HG03025 (cell line): ENCODE data around the gene TMEM269.
"Not testable (repeated sequence)": the region's sequence is repeated elsewhere in the genome, so short reads cannot be mapped to it uniquely, and the experiment has no call there.

ENCODE experiments used
- ATAC-seq: cut with Tn5 transposase; IDR thresholded peaks from one replicate; pipeline ENCODE4 v1.9.1; 2021; ENCODE audit warnings: mild to moderate bottlenecking, moderate library complexity; ENCODE audit not compliant: unreplicated experiment, low FRiP score

TMEM269 gene

DNA sequence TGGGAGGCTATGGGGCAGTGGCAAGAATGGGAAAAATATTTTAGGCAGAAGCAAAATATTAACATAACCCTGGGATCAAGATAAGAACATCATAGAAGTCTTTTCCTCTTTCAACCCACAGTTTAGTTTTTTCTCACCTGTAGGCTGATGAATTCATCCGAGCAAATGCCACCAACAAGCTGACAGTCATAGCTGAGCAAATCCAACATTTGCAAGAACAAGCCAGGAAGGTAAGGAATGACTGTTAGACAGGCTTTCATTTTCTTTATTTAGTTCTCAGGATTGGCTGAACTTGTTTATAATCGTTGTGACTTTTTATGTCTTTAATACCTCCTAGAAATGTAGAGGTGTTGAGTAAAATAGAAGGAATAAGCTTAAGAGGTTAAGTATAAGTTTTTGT is 11.4 kb upstream of the TMEM269 start:
- no peak for ATAC-seq

GRCh38 chr1:42774928-42775526 is 9.8 kb upstream of the TMEM269 start:
- no peak for ATAC-seq

DNA sequence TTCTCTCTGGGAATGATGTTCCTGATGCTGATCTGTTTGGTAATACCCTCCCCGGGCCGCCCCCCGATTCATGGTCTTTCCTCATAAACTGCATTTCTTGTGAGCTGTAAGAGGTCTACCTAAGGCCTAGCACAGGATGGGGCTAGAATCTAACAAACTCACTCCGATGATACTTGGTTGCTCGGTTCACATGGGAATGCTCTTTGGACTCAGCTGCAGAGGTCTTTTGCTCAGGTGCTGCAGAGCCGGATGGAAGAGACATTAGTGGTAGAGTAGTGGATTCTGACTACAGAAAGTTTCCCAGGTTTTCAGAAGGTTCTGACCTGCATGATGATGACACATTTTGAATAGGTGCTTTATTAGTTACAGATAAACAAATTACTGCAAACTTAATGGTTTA is 8.3 kb upstream of the TMEM269 start:
- ATAC-seq: no peak

DNA sequence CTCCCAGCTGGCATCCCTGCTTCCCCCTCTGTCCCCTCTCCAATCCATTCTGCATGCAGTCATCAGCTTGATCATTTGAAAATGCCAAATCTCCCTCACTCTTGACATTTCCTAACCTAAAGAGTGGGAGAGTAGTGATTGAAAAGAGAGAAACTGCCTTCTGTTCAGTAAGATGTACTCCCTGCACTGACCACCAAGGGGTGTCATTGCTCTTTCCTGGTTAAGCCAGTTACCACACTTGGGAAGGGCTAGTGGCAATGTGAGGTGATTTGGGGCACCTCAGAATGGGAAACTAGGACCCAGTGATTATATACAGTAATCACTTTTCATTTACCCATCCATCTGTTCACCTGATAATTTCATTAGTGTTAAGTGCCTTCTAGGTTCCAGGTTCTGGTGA is 6.9 kb upstream of the TMEM269 start:
- no peak for ATAC-seq

DNA sequence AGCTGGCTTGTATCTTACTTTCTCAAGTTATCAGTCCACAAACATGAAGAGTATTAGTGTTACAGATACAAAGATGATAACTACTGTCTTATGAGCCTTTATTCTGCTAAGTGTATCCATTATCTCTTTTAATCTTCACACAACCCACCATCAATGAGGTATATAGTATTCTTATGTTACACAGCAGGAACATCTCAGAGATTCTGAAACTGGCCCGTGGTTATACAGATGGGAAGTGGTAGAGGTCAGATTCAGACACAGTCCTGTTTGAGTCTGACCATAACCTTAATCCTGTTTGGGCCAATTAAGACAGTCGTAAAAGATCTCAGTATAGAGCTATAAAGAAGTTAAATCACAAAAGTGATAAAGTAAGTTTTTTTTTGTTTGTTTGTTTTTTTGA is 5.1 kb upstream of the TMEM269 start:
- ATAC-seq: no peak

DNA sequence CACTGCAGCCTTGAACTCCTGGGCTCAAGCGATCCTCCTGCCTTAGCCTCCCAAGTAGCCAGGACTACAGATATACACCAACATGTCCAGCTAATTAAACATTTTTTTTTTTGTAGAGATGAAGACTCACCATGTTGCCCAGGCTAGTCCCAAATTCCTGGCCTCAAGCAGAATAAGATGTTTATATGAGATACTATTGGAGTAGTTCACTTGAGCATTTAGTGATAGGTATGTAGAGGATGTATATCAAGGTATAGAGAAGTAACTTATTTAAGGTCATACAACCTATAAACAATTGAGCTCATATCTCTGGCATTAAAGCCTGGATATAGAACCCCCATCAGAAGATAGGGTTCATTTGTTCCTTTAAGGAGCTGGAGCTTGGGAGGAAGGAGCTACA is 4.6 kb upstream of the TMEM269 start:
- ATAC-seq: no peak

- ATAC-seq: no peak
Measured at GRCh38 chr1:42783092-42783491, 1.7 kb upstream of the TMEM269 start.

DNA sequence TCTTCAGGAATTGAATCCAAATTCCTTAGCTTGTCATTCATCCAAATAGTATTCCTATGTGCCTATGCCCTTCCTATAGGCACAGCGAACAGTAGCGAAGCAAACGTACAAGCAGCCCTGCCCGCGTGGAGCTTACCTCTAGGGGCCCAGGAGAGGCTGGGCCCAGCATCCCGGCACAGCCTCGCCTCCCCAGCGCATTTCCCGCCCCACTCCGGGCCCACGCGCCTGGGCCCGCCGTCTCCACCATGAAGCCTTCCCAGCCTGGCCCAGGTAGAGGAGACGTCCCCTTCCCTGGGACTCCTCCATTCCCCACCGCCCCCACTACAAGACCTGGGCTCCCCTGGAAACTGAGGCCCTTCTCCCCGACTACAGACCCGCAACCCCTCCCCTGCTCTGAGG is 245 bp upstream of the TMEM269 start:
- no peak for ATAC-seq

DNA sequence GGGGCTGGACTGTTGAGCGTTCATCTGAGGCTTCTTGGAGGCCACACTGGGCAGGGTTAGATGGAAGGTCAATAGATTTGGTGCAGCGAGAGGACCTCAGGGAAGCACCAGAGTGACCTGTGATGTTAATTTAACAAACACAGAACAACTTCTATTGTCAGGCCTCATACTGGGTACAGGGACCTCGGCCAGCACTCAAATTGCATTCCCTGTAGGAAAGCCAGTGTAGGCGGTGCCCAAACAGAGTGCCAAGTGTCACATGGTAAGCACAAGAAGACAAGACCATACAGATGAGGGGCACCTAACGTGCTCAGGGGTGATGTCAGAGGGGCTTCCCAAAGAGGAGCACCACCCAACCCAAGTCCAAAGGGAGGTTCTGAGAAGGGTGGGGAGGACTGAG is 1.3 kb downstream of the TMEM269 start:
- ATAC-seq: no peak

GRCh38 chr1:42788021-42788420 is 3.2 kb downstream of the TMEM269 start:
- ATAC-seq: no peak

DNA sequence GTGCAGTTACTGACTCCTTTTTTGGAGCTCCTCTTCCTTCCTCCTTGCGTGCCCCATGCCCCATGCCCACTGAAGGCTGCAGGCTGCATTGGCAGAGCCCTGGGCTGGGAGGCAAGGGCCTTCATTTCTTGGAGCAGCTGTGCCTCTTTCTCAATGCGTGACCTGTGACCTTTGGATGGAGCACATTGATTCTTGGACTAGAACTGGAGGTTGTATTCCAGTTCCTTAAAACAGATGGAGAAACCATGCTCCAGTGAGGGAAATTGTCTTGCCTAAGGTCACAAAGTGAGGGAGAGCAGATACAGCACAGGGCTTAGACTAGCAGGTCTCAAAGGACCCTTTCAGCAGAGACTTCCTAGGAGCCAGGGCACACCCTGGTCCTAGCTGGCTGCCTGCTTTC is 9.0 kb downstream of the TMEM269 start:
- ATAC-seq: no peak

GRCh38 chr1:42797414-42797813 is 12.6 kb downstream of the TMEM269 start:
- ATAC-seq: no peak

DNA sequence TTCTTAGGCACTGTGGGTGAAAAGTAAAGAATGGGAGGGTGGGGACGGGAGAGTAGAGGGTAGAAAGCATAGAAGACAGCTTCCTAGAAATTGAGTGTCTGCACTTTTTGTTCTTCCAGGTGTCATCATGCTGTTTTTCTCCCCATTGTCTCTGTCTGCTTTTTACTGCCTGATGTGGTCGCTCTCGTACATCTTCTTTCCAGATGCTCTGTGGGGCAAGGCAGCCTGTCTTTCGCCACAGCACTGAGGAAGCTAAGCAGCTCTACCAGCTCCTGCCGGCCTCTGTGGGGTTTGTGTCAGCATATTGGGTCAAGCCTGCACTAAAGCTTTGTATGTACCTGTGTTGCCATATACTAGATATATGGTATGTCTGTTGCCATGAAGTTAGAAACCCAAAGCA is 13.2 kb downstream of the TMEM269 start:
- ATAC-seq: no peak

GRCh38 chr1:42801832-42802473 is 17.2 kb downstream of the TMEM269 start:
- ATAC-seq: no peak

DNA sequence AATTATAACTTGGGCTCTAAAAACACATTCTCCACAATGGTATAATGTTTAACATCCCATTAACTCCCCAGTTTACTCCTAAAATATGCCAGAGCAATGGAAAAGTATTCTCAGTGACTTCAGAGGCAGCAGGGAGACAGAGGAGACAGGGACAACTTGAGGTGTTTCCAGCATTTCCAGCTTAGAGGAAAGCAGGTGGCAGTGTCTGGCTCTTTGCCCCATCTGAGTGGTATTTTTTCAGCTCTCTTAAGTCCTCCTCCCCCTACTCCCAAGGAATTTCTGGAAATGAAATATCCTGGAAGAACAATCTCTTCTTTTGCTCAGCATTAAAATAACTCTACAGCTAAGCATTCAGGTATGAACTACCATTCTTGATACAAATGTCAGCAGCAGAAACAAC is 21.4 kb downstream of the TMEM269 start:
- ATAC-seq: no peak

GRCh38 chr1:42806593-42806992 is 21.8 kb downstream of the TMEM269 start:
- ATAC-seq: no peak

DNA sequence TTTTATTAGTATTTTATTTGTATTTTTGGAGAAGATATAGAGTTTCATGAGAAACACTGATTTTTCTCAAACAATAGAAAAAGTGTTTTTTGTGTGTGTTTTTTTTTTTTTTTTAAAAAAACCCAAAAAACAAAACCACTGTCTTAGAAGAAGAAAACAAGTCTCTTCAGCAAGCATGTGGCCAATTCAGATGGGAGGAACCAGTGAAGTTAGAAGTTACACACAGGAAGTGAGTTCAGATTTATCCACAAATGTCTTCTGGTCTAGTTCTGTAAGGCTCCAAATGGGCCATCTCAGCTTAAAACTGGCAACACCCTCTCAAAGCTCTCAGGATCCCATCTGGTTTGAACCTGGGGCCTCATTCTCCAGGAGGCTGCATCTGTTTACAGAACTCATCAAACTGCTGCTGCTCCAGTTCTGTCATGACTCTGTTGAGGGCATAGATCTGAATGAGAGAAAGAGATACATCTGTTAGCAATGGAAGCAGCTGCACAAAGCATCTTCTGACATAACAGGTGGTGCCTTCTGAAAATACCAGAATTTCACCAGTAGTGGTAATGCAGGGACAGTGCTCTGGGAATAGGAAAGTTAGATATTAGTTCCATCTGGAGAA is 22.4 kb downstream of the TMEM269 start:
- ATAC-seq: no peak

GRCh38 chr1:42814815-42815214 is 30.0 kb downstream of the TMEM269 start:
- ATAC-seq: not testable (repeated sequence)

DNA sequence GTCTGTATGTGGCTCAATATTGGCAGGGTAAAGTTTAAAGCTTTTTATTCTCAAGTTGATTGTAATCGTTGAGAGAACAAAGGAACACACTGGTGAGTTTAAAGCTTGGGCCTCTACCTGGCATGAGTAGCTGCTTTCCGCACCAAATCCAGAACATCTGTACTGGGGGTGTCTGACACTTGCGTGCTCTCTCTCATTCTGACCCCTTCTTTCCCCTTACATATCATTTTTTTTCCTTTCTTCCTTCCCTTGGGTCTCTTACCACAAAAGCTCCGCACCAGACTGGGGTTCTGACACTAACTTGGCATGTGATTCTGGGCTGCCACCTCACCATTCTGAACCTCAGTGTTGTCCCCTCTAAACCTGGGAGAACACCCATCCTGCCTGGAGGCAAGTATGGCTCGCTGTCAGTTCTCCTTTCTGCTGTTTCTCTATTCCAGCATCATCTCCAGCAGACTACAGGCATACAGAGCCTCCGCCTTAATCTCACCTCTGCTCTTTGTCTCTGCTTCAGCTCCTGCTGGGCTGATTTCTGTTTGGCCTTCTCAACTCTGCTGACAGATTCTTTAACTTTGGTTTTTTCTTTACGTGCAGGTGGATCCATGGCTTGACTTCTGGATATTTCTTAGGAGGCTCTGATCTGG is 31.3 kb downstream of the TMEM269 start:
- ATAC-seq: no peak

- ATAC-seq: peak; percentile 76
Measured at GRCh38 chr1:42816585-42817439, 32.0 kb downstream of the TMEM269 start, which contains the start of the genes ERMAP and SVBP. Gene ERMAP (plus strand): TSS chr1:42817122. CDS start chr1:42830449, 13,327 bp downstream. Gene SVBP (minus strand): TSS chr1:42817397. CDS start chr1:42816544, 853 bp downstream.

DNA sequence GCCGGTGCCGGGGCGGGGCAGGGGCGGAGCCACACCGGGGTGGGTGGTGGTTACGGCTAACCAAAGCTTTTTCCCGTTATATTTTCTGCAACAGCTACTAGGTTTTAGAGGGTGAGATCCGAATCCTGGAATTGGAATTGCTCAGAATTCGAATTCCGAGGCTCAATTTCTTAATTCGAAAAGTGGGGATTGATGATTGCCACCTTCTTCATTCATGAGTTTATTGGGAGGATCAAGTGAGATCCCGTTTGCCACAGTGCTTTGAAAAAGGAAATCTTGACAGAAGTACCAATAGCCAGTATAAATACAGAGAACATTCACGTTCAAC is 32.6 kb downstream of the TMEM269 start:
- ATAC-seq: no peak
